PC-9 (cell line): Measurements from ENCODE around the gene ARHGAP35. TPM values are rescaled to one million over a fixed set of nuclear protein-coding genes. Genes with fewer than 3 reads are reported as not detected.

Experiments
- BruUV-seq: library from RNA; stranded (reverse); fragments of 400-500 nt; replicated peaks from 2 replicates; lab custom pipeline; 2021; lab: Mats Ljungman, UMichigan
- CTCF ChIA-PET: fragments of 300-600 bp; sonication (Branson Sonifier 250); formaldehyde crosslinking; loops from one replicate; lab custom pipeline; 2022; ENCODE audit warnings: antibody characterized with exemption; lab: Charles Lee
- POLR2A ChIA-PET: fragments of 300-600 bp; sonication (Branson Sonifier 250); formaldehyde crosslinking; loops from one replicate; lab custom pipeline; 2022; ENCODE audit warnings: antibody characterized with exemption; ENCODE audit not compliant: unreplicated experiment; lab: Charles Lee
- DNase-seq, 2 experiments: peaks; one replicate each; pipeline versions ENCODE4 v3.0.0 to v3.0.0-alpha.2; 2015 to 2022; ENCODE audit warnings: mixed read lengths in 1 of 2
- H2AFZ ChIP-seq: fragments of 200-600 bp; sonication (generic); 2 replicates; pipeline ENCODE4 v1.8.1; 2017; ENCODE audit warnings: antibody characterized with exemption
- H3F3A ChIP-seq: fragments of 200-600 bp; sonication (generic); 2 replicates; pipeline ENCODE4 v1.8.1; 2017; ENCODE audit warnings: antibody characterized with exemption, mild to moderate bottlenecking, low read depth; ENCODE audit not compliant: insufficient read depth
- H3K27ac ChIP-seq: fragments of 200-600 bp; sonication (generic); 2 replicates; pipeline ENCODE4 v1.6.1; 2016; ENCODE audit warnings: mixed run types
- H3K27me3 ChIP-seq: fragments of 200-600 bp; sonication (generic); 2 replicates; pipeline ENCODE4 v1.6.1; 2016; ENCODE audit warnings: low read depth, mixed run types; ENCODE audit not compliant: insufficient read depth
- H3K36me3 ChIP-seq: fragments of 200-600 bp; sonication (generic); 2 replicates; pipeline ENCODE4 v1.6.1; 2016; ENCODE audit warnings: low read depth, mixed run types
- H3K4me1 ChIP-seq: fragments of 200-600 bp; sonication (generic); replicated peaks from 2 replicates; pipeline ENCODE4 v1.6.1; 2016; ENCODE audit warnings: mixed run types; ENCODE audit not compliant: insufficient read depth
- H3K4me2 ChIP-seq: fragments of 200-600 bp; sonication (generic); 2 replicates; pipeline ENCODE4 v1.6.1; 2017; ENCODE audit warnings: mixed run types
- H3K4me3 ChIP-seq: fragments of 200-600 bp; sonication (generic); 2 replicates; pipeline ENCODE4 v1.6.1; 2016; ENCODE audit warnings: mixed run types
- H3K79me2 ChIP-seq: fragments of 200-600 bp; sonication (generic); 2 replicates; pipeline ENCODE4 v1.6.1; 2017; ENCODE audit warnings: low read depth, mixed run types
- H3K9me2 ChIP-seq: fragments of 200-600 bp; sonication (generic); 2 replicates; pipeline ENCODE4 v1.8.1; 2017; ENCODE audit warnings: mild to moderate bottlenecking; ENCODE audit not compliant: insufficient read depth
- H3K9me3 ChIP-seq: fragments of 200-600 bp; sonication (generic); 2 replicates; pipeline ENCODE4 v1.8.1; 2016; ENCODE audit warnings: low read depth; ENCODE audit not compliant: insufficient read depth
- H4K20me1 ChIP-seq: fragments of 200-600 bp; sonication (generic); 2 replicates; pipeline ENCODE4 v1.8.1; 2017; ENCODE audit not compliant: insufficient read depth
- EZH2 ChIP-seq: fragments of 200-600 bp; sonication (generic); IDR thresholded peaks from 2 replicates; pipeline ENCODE4 v1.8.0; 2017; ENCODE audit warnings: antibody characterized with exemption, low read depth
- intact Hi-C: fragments of 100-400 bp; cut with micrococcal nuclease; formaldehyde crosslinking; loops from one replicate; pipeline ENCODE4 v1.10.0; 2022; ENCODE audit not compliant: unreplicated experiment
- total RNA-seq: library from RNA; stranded (reverse); gene quantifications from 2 replicates; pipeline ENCODE4 v1.2.3, GENCODE V29; 2021
- TF ChIP-seq, protein P1 (sequence below): fragments of 200-600 bp; sonication (generic); conservative IDR thresholded peaks from 2 replicates; pipeline ENCODE4 v1.6.1; 2017; ENCODE audit warnings: mixed run types, antibody characterized with exemption, mild to moderate bottlenecking, moderate library complexity

Gene ARHGAP35
- total RNA-seq, 1 experiment from 2014 or later: 104 TPM

DNA sequence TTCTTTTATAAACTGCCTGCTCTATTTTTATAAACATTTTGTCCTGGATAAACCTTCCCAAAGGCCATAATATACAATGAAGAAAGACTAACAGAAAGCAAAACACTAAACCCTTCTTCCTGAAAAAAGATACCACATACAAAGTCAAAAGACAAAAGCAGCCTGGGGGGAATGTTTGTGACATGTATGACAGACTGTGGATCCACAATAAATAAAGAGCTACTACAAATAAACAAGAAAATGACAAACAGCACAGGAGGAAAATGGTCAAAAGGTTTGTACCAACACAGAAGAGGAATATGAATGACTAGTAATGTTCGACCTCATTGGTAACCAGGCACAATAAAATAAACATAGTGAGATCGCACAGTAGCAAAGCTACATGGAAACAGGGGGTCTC, 29.9 kb upstream of the ARHGAP35 start:
- Histone ChIP-seq H4K20me1 (no peaks in the 10 kb centered on the region), H3K9me3 (no peaks in the 10 kb centered on the region), H3K27ac (peak overlapping the region; percentile 11; the same call in 1 of the 2 replicates), H3K4me2 (0 out of 2 replicates have a peak overlapping the region, but pooled peaks have one; percentile 21), H3K4me3 (no peak overlapping the region), H3K27me3 (no peaks in the 10 kb centered on the region), H3K79me2 (no peaks in the 10 kb centered on the region), H3K9me2 (no peaks in the 10 kb centered on the region), H2AFZ (no peak overlapping the region), H3F3A (peaks cover 61% of the 10 kb centered on the region), H3K4me1 (peaks cover 36% of the 10 kb centered on the region), H3K36me3 (no peaks in the 10 kb centered on the region)
- ChIA-PET POLR2A (interaction anchor here (1.0 kb wide), 1 partner anchor 282 kb away, joined by 3 read pairs; the partner anchor contains the start of gene ZC3H4), CTCF (interaction anchor here (0.5 to 0.6 kb wide), 3 partner anchors 34 to 118 kb away, joined by 3 to 6 read pairs (median 3); no protein-coding TSS in a partner anchor)
- no TSS peak for BruUV-seq
- no peak for DNase-seq
- intact Hi-C loops: no loop called here
- TF ChIP-seq, protein P1, sequence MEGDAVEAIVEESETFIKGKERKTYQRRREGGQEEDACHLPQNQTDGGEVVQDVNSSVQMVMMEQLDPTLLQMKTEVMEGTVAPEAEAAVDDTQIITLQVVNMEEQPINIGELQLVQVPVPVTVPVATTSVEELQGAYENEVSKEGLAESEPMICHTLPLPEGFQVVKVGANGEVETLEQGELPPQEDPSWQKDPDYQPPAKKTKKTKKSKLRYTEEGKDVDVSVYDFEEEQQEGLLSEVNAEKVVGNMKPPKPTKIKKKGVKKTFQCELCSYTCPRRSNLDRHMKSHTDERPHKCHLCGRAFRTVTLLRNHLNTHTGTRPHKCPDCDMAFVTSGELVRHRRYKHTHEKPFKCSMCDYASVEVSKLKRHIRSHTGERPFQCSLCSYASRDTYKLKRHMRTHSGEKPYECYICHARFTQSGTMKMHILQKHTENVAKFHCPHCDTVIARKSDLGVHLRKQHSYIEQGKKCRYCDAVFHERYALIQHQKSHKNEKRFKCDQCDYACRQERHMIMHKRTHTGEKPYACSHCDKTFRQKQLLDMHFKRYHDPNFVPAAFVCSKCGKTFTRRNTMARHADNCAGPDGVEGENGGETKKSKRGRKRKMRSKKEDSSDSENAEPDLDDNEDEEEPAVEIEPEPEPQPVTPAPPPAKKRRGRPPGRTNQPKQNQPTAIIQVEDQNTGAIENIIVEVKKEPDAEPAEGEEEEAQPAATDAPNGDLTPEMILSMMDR: no peak
- no peak for TF ChIP-seq EZH2

DNA sequence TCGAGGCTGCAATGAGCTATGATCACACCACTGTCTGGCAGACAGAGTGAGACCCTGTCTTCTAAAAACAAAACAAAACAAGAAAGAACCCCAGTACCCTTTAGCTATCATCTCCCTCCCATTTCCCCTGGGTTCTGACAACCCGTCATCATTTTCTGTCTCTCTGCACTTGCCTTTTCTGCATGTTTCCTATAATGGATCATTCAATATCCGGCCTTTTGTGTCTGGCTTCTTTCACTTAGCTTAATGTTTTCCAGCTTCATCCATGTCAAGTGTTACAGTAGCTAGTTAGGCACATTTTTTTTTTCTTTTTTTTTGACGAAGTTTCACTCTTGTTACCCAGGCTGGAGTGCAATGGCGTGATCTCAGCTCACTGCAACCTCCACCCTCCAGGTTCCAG, 26.7 kb upstream of the ARHGAP35 start:
- no peaks in the 10 kb centered on the region for H3K9me3 ChIP-seq
- no peaks in the 10 kb centered on the region for H3K79me2 ChIP-seq
- no peak overlapping the region for H3K4me2 ChIP-seq
- no peak overlapping the region for H3K4me3 ChIP-seq
- intact Hi-C loops: no loop called here
- H2AFZ ChIP-seq: no peak overlapping the region
- ChIA-PET CTCF (no interaction called here), POLR2A (interaction anchor here (0.6 kb wide), 1 partner anchor 175 kb away, joined by 3 read pairs; no protein-coding TSS in a partner anchor)
- no peaks in the 10 kb centered on the region for H3K27me3 ChIP-seq
- no peak overlapping the region for H3K27ac ChIP-seq
- peaks cover 10% of the 10 kb centered on the region for H3K4me1 ChIP-seq
- no peak for DNase-seq
- H3K9me2 ChIP-seq: no peaks in the 10 kb centered on the region
- H3F3A ChIP-seq: peaks cover 50% of the 10 kb centered on the region
- H4K20me1 ChIP-seq: no peaks in the 10 kb centered on the region
- BruUV-seq: no TSS peak
- H3K36me3 ChIP-seq: no peaks in the 10 kb centered on the region
- no peak for TF ChIP-seq EZH2
- TF ChIP-seq, protein P1: no peak

DNA sequence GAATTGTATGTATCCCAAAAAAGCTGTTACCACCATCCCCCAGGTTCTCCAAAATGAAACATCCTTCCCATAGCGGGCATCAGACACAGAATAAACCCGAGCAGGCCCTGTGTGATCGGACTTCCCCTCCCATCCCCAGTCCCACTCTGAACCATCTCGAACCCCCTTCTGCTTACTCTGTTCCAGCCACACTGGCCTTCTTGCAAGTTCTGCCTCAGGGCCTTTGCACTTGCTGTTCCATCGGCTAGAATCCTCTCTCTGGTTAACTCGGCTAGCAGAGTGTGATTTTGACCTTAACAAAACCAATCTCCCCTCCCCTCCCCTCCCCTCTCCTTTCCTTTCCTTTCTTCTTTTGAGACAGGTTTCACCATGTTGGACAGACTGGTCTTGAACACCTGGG, 25.8 kb upstream of the ARHGAP35 start:
- no peak for DNase-seq
- no peak for TF ChIP-seq EZH2
- TF ChIP-seq, protein P1: no peak
- no peaks in the 10 kb centered on the region for H3K79me2 ChIP-seq
- H2AFZ ChIP-seq: no peak overlapping the region
- ChIA-PET CTCF (no interaction called here), POLR2A (no interaction called here)
- peaks cover 3% of the 10 kb centered on the region for H3K4me1 ChIP-seq
- no peaks in the 10 kb centered on the region for H3K36me3 ChIP-seq
- H4K20me1 ChIP-seq: peaks cover 7% of the 10 kb centered on the region; the same call in 1 of the 2 replicates
- no peaks in the 10 kb centered on the region for H3K9me2 ChIP-seq
- no peak overlapping the region for H3K4me3 ChIP-seq
- H3K9me3 ChIP-seq: no peaks in the 10 kb centered on the region
- H3K27me3 ChIP-seq: no peaks in the 10 kb centered on the region
- no peak overlapping the region for H3K4me2 ChIP-seq
- intact Hi-C loops: no loop called here
- no peak overlapping the region for H3K27ac ChIP-seq
- BruUV-seq: no TSS peak
- peaks cover 46% of the 10 kb centered on the region for H3F3A ChIP-seq
